ENCODE results near the gene ZNF385C.

DNA sequence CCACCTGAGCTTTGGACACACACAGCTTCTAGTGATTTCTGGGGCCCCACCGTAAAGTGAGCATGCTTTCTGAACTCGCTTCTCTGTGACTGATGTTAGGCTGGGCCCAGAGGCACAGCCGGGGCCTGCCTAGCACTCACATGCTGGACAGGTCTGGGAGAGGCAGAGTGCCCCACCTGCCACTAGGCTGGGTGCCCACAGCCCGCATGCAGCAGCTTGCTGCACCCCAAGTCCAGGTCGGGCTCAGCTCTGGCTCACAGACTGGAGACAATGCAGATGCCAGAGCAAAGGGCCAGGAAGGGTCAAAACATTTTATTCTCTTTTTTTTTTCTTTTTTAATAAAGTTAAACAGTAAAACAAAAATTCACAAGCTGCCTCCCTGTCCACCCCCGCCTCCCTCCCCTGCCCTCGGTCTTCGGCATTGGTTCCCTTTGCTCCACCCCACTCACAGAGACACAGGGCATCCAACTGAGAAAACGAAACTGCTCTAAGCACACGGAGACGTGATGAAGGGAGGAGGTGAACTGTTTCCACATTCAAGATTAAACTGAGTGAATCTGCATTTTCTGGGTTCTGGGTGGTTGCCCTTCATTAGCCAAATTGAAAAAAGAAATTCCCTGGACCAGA is 122.0 kb downstream of the ZNF385C start:
- TF ChIP-seq YY1 (IDR thresholded peaks at IDR 0.05; ENCODE audit: extremely low read depth, insufficient replicate concordance, low read depth, low read length): no peak
- TF ChIP-seq, protein P1, sequence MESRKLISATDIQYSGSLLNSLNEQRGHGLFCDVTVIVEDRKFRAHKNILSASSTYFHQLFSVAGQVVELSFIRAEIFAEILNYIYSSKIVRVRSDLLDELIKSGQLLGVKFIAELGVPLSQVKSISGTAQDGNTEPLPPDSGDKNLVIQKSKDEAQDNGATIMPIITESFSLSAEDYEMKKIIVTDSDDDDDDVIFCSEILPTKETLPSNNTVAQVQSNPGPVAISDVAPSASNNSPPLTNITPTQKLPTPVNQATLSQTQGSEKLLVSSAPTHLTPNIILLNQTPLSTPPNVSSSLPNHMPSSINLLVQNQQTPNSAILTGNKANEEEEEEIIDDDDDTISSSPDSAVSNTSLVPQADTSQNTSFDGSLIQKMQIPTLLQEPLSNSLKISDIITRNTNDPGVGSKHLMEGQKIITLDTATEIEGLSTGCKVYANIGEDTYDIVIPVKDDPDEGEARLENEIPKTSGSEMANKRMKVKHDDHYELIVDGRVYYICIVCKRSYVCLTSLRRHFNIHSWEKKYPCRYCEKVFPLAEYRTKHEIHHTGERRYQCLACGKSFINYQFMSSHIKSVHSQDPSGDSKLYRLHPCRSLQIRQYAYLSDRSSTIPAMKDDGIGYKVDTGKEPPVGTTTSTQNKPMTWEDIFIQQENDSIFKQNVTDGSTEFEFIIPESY (IDR thresholded peaks at IDR 0.05; ENCODE audit: extremely low read depth, insufficient replicate concordance, low read length): no peak
- TF ChIP-seq, protein P2, sequence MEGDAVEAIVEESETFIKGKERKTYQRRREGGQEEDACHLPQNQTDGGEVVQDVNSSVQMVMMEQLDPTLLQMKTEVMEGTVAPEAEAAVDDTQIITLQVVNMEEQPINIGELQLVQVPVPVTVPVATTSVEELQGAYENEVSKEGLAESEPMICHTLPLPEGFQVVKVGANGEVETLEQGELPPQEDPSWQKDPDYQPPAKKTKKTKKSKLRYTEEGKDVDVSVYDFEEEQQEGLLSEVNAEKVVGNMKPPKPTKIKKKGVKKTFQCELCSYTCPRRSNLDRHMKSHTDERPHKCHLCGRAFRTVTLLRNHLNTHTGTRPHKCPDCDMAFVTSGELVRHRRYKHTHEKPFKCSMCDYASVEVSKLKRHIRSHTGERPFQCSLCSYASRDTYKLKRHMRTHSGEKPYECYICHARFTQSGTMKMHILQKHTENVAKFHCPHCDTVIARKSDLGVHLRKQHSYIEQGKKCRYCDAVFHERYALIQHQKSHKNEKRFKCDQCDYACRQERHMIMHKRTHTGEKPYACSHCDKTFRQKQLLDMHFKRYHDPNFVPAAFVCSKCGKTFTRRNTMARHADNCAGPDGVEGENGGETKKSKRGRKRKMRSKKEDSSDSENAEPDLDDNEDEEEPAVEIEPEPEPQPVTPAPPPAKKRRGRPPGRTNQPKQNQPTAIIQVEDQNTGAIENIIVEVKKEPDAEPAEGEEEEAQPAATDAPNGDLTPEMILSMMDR (IDR thresholded peaks at IDR 0.05 in 2 of 3, conservative IDR thresholded peaks at IDR 0.05 in 1 of 3; ENCODE audit: borderline replicate concordance in 1 of 3, insufficient read depth in 1 of 3, low read depth in 2 of 3, low read length in 2 of 3): no peak
- TF ChIP-seq, protein P3, sequence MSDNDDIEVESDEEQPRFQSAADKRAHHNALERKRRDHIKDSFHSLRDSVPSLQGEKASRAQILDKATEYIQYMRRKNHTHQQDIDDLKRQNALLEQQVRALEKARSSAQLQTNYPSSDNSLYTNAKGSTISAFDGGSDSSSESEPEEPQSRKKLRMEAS (IDR thresholded peaks at IDR 0.05): no peak
- no peak for TF ChIP-seq SP1 (IDR thresholded peaks at IDR 0.05; ENCODE audit: low read depth)
- no peak for TF ChIP-seq ELF1 (IDR thresholded peaks at IDR 0.05; ENCODE audit: borderline replicate concordance, low read depth)
- TF ChIP-seq FOSL1 (IDR thresholded peaks at IDR 0.05; ENCODE audit: low read depth): no peak
